Hepatocyte (in vitro differentiated cells): ENCODE data around the gene RPTOR.

Source experiments
- EZH2 ChIP-seq: fragments of 200-600 bp; sonication (generic); IDR thresholded peaks from 2 replicates; pipeline ENCODE4 v1.6.1; 2016; ENCODE audit warnings: antibody characterized with exemption, mild to moderate bottlenecking, borderline replicate concordance
- EZH2phosphoT487 ChIP-seq: fragments of 200-600 bp; sonication (generic); IDR thresholded peaks from one replicate; pipeline ENCODE4 v1.6.1; 2018; ENCODE audit warnings: antibody characterized with exemption, mild to moderate bottlenecking, low read depth, moderate library complexity; ENCODE audit not compliant: unreplicated experiment, severe bottlenecking
- TF ChIP-seq, protein P1 (sequence below): fragments of 200-600 bp; sonication (generic); IDR thresholded peaks from 2 replicates; pipeline ENCODE4 v1.5.1; 2016; ENCODE audit warnings: antibody characterized with exemption, mild to moderate bottlenecking; ENCODE audit not compliant: poor library complexity

DNA sequence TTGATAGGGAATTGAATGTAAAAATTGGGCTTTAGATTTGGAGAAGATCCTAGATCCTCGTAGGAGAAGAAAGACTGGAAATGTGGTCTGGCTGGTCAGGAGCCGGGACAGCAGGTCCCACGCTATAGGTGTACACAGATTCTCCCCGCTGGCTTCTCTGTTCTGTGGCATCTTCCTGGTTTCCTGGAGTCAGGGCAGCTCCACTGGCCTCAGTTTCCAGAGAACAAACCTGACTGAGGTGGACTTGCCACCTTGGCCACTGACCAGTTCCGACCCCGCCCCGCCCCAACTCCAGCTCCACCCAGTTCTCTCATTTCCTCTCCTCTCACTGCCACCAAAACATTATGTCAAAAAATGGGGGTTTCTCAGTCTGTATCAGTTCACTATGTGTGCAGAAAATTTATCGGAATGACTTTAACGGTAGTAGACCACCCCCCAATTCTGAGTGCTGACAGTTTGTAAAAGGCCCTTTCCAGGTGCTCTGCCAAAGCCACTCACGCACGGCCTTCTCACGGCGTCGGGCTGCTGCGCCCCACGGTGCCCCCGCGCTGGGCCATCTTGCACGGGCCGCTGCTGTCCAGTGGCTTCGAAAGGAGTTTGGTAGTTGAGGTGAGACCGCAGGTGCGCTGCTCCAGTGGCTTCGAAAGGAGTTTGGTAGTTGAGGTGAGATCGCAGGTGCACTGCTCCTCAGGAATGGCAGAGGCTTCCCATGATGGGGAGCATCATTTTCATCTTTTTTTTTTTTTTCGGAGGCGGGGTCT, 285.6 kb downstream of the RPTOR start:
- TF ChIP-seq, protein P1, sequence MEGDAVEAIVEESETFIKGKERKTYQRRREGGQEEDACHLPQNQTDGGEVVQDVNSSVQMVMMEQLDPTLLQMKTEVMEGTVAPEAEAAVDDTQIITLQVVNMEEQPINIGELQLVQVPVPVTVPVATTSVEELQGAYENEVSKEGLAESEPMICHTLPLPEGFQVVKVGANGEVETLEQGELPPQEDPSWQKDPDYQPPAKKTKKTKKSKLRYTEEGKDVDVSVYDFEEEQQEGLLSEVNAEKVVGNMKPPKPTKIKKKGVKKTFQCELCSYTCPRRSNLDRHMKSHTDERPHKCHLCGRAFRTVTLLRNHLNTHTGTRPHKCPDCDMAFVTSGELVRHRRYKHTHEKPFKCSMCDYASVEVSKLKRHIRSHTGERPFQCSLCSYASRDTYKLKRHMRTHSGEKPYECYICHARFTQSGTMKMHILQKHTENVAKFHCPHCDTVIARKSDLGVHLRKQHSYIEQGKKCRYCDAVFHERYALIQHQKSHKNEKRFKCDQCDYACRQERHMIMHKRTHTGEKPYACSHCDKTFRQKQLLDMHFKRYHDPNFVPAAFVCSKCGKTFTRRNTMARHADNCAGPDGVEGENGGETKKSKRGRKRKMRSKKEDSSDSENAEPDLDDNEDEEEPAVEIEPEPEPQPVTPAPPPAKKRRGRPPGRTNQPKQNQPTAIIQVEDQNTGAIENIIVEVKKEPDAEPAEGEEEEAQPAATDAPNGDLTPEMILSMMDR = no peak
- no peak for TF ChIP-seq EZH2phosphoT487
- TF ChIP-seq EZH2 = no peak
